ENCODE results near the gene CADM1.

Gene CADM1

DNA sequence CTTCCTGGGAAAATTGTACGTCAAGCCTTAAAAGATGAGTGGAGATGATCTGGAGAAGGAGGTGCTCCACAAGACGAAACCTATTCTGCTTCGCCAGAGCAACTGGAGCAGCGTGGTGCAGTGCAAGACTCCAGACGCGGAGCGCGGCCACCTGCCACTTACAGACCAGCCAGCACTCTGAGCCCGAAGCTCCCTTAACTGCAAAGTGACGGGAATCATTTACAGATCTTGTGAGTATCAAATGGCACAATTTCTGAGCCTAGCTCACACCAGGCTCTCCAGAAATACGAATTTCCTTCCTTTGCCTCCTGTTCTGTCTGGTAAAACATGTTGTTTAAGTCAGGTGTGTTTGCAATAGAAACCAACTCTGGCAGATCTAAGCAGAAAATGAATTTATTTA is 369.3 kb downstream of the CADM1 start:
- no peak for DNase-seq

DNA sequence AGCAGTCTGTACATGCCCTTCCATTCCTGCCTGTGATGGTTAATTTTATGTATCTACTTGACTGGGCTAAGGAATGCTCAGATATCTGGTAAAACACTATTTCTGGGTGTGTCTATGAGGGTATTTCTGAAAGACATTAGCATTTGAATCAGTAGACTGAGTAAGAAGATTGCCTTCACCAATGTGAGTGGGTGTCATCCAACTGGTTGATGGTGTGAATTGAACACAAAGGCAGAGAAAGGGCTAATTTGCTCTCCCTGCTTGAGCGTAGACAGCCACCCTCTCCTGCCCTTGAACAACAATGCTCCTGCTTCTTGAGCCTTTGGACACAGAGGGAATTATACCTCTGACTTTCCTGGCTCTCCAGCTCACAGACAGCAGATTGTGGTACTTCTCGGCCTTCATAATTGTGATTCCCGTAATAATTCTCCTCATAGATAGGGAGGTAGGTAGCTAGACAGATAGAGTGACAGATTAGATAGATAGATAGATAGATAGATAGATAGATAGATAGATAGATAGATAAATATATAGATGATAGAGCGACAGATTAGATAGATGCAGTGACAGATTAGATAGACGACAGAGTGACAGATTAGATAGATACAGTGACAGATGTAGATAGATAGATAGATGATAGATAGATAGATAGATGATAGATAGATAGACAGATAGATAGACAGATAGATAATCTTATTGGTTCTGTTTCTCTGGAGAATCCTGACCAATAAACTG is 370.6 kb downstream of the CADM1 start:
- DNase-seq = no peak

DNA sequence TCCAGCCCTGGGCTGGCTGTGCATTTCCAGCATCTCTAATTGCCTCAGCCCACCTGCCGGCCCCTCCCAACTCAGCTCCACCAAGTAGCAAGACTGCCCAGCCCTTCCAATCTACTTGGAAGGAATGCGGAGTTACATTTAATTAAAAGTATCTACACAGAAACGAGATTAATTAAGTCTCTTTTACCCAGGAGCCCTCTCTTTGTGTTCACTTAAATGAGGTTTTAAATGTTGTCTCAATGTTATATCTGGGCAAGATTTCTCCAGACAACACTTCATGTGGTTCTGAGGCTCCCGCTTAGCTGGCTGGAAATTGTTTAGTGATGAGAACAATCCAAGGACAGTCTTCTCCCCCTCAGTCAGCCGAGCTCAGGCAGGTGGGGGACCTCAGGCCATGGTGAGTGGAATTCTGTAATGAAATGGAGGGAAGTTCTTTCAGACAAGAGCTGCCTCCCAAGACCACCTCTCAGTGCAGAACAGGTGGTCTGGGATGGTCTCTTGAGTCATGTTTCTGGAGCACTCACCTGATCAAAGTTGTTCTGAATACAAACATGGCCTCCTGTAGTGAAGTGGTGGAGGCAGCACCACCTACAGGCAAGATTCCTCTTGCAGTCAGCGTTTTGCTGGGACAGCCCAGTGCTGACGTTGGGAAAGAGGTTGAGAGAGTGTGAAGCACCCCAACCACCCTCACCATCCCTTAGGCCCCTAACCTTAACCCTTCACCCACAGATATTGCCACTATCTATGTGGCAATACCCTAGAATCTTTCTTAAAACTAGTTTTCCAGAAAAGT is 371.6 kb downstream of the CADM1 start:
- DNase-seq = no peak

DNA sequence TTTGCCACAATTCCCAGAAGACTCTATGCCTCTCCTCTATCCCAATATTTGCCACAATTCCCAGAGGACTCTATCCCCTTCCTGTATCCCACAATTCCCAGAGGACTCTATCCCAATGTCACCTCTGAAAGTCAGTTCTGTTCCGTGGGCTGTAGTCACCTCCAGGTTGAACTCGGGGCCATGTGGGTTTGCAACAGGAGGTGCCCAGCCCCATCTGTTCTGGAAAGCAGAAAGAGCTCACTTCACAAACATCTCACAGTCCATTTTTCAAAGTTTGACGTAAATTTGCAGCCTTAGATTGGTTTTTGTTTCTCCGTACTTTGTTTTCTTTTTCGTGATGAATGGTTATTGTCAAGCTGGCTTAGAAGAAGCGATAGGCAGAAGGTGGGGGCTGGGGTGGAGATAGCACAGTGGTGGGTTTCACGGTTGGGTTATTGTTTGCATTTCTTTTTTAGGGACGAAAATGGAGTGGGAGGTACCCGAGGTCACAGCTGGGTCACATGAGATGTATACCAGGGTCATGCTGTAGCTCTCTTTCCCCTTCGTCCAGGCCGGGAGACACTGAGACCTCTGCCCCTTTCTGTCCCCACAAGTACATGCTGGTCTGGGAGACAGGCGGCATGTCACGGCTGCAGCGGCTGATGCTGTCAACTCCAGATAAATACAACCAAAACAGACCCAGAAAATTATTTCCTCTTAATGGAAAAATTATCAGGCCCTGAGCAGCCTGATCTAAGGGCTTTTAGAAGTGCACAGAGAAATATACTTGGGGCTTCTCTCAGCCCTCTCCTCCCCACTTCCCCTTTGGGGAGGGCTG is 374.5 kb downstream of the CADM1 start:
- peak; percentile 17 for DNase-seq

DNA sequence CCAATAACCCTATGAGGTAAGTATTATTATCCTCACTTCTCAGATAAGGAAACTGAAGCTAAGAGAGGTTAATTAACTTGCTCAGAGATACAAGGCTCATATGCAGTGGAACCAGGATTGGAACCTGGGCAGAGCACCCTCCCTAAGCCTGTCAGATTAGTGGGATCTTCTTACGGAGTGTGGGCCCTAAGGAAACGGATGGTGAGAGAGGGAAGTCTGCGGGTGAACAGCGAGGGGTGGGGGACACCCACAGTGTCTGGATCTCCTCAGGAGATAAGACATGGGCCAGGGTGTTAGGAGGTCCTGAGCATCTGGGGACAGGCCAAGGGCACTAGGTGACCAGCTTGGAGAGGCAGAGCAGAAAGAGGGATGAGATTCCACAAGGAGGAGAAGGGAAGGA is 376.0 kb downstream of the CADM1 start:
- DNase-seq = no peak

DNA sequence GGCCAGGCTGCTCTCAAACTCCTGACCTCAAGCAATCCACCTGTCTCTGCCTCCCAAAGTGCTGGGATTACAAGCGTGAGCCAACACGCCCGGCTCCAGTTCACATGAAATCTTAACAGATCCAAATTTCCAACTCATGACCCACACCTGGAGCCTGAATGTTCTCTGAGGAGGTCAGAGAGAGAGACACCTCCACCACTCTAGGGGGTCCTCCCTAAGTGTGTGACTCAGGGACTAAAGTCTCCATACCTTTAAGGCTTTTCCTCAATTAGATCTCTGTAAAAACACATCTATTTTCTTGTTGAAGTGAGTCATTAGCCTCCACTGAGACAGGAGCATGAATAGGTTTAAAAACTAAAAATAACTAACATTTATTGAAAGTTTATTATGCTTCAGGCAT is 376.4 kb downstream of the CADM1 start:
- DNase-seq = no peak

DNA sequence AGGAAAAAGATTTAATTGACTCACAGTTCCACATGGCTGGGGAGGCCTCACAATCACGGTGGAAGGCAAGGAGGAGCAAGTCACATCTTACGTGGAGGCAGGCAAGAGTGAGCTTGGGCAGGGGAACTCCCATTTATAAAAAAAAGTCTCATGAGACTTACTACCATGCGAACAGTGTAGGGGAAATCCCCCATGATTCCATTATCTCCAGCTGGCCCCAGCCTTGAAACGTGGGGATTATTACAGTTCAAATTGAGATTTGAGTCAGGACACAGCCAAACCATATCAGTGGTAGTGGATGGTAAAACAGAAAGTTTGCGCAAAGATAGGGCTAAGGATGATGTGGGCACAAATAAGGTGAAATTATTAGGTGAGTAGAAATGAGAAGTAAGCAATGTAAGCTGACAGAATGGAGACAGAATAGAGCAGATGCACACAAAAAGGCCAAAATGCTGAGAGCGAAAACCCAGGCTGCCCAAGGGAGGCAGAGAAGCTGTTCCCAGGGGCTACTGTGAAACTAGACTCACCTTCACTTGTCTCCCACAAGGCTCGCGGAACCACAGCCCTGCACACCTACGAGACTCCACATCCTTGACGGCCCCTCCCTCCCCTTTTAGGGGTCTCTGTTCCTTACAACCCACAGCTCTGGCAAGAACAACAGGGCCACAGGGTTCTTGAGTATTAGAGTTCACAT is 377.6 kb downstream of the CADM1 start:
- no peak for DNase-seq

DNA sequence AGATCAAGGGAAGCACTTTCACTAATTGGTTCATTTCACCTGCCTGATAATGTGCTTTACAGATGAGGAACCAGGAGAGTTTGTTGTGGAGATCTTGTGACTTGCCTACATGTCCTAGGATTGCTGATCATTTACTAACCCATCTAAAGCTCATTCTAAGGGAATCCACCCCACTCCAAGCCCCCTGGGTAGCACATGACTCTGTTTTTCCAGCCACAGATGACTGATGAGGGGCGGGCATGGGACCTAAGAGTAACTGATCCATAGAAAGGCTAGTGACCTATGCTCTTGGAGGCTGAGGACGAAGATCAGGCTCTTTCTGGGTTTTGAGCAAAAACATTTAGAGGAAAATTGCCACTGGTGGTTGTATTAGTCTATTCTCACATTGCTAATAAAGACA is 378.1 kb downstream of the CADM1 start:
- DNase-seq = no peak

DNA sequence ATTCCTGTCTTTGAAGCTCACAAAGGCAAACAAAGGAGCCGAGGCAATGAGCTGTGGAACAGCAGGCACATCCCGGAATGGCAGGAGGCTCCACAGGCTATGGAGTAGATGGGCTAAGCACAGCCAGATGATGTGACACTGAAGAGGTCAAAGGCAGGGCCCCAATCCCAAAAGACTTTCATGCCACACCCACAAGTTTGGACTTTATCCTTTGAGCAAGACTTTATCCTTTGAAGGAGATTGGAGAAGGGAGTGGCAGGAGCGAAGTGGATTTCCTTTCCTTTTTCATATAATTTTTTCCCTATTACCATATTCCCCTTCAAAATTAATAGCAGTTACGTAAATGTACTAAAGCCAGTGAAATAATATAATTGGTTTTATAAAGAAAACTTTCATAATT is 379.4 kb downstream of the CADM1 start:
- no peak for DNase-seq

DNA sequence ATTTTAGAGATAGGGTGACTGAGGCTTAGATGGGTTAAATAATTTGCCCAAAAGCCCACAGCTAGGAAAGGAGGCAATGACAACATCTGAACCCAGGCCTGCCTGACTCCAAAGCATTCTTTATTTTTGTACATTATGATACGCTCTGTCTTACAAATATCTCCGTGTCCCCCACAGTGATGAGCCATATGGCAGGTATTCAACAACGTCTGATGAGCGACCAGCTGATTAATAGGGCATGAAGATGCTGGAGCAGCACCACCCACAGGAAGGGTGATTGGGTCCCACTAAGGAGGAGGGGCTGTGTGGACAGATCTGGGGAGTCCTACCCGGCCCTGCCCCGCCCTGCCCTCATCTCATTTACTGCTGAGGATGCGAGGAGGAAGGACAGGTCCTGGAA is 380.6 kb downstream of the CADM1 start:
- no peak for DNase-seq

DNA sequence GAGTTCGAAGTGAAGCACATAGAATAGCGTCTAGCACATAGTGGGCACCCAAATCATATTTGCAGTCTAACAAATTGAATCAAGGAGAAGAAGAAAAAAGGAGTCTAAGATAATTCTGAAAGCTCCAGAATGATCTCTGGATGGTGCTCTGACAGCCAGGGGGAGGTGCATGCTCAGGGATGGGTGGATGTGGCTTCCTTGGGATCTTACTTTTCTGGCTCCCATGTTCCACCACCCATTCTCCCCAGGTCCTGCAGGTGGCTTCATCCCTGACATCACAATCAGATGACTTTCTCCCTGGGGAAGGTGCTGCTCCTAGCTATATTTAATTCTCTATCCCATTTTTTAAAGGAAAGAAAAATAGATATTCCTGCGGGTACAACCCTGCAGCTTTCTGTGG is 381.9 kb downstream of the CADM1 start:
- no peak for DNase-seq

Measured in eye (tissue), 1 donor.